ENCODE results near the gene CIITA.

CIITA gene

GRCh38 chr16:10849736-10850477, 27.1 kb upstream of the CIITA start:
- no peak for FAIRE-seq

GRCh38 chr16:10850478-10850850, 26.5 kb upstream of the CIITA start:
- FAIRE-seq (no peak), DNase-seq (ENCODE audit: extremely low spot score, insufficient read length, low read depth) (no peak)

More at GRCh38 chr16:10849736-10850477, 27.1 kb upstream of the CIITA start:
- DNase-seq (ENCODE audit: extremely low spot score, insufficient read length, low read depth) = no peak

- no peak for DNase-seq (ENCODE audit: extremely low spot score, insufficient read length, low read depth)
- FAIRE-seq = no peak
Observed at GRCh38 chr16:10851512-10851911, 25.5 kb upstream of the CIITA start.

GRCh38 chr16:10852286-10852685, 24.7 kb upstream of the CIITA start:
- peak; percentile 53 for FAIRE-seq
- no peak for DNase-seq (ENCODE audit: extremely low spot score, insufficient read length, low read depth)

- DNase-seq (ENCODE audit: extremely low spot score, insufficient read length, low read depth) (no peak), FAIRE-seq (peak; percentile 49)
Observed at GRCh38 chr16:10852948-10853347, 24.1 kb upstream of the CIITA start.

- no peak for FAIRE-seq
- DNase-seq (ENCODE audit: extremely low spot score, insufficient read length, low read depth) = no peak
Observed at GRCh38 chr16:10856042-10856441, 21.0 kb upstream of the CIITA start.

GRCh38 chr16:10858203-10858602, 18.8 kb upstream of the CIITA start:
- FAIRE-seq = no peak
- no peak for DNase-seq (ENCODE audit: extremely low spot score, insufficient read length, low read depth)

GRCh38 chr16:10859020-10859419, 18.0 kb upstream of the CIITA start:
- no peak for DNase-seq (ENCODE audit: extremely low spot score, insufficient read length, low read depth)

GRCh38 chr16:10859658-10860057, 17.3 kb upstream of the CIITA start:
- DNase-seq (ENCODE audit: extremely low spot score, insufficient read length, low read depth) (no peak), FAIRE-seq (no peak)

More at GRCh38 chr16:10859020-10859419, 18.0 kb upstream of the CIITA start:
- no peak for FAIRE-seq

- DNase-seq (ENCODE audit: extremely low spot score, insufficient read length, low read depth) (no peak), FAIRE-seq (no peak)
Observed at GRCh38 chr16:10862438-10862837, 14.6 kb upstream of the CIITA start.

GRCh38 chr16:10865991-10866966, 10.7 kb upstream of the CIITA start:
- no peak for FAIRE-seq

GRCh38 chr16:10867199-10867598, 9.8 kb upstream of the CIITA start:
- peak; percentile 67 for FAIRE-seq
- DNase-seq (ENCODE audit: extremely low spot score, insufficient read length, low read depth) = no peak

More at GRCh38 chr16:10865991-10866966, 10.7 kb upstream of the CIITA start:
- DNase-seq (ENCODE audit: extremely low spot score, insufficient read length, low read depth) = no peak

- FAIRE-seq (no peak), DNase-seq (ENCODE audit: extremely low spot score, insufficient read length, low read depth) (no peak)
Observed at GRCh38 chr16:10868104-10868595, 8.9 kb upstream of the CIITA start.

GRCh38 chr16:10868596-10869469, 8.2 kb upstream of the CIITA start:
- FAIRE-seq (peak; percentile 89), DNase-seq (ENCODE audit: extremely low spot score, insufficient read length, low read depth) (no peak)

- DNase-seq (ENCODE audit: extremely low spot score, insufficient read length, low read depth) = no peak
- peak; percentile 84 for FAIRE-seq
Observed at GRCh38 chr16:10870137-10870776, 6.7 kb upstream of the CIITA start.

GRCh38 chr16:10870808-10871156, 6.2 kb upstream of the CIITA start:
- no peak for FAIRE-seq
- DNase-seq (ENCODE audit: extremely low spot score, insufficient read length, low read depth) = no peak

GRCh38 chr16:10871157-10871991, 5.6 kb upstream of the CIITA start:
- DNase-seq (ENCODE audit: extremely low spot score, insufficient read length, low read depth) (no peak), FAIRE-seq (peak; percentile 96)

- DNase-seq (ENCODE audit: extremely low spot score, insufficient read length, low read depth) (no peak), FAIRE-seq (peak; percentile 9)
Observed at GRCh38 chr16:10876315-10876714, 687 bp upstream of the CIITA start.
